H1 (cell line): ENCODE results near the gene MRPS2. TPM values are rescaled to one million over a fixed set of nuclear protein-coding genes. Genes with fewer than 3 reads are reported as not detected.

Experiments
- CTCF ChIA-PET: fragments of 300-600 bp; sonication (Branson Sonifier 250); formaldehyde crosslinking; loops from one replicate; lab custom pipeline; 2021; ENCODE audit not compliant: partially characterized antibody; lab: Charles Lee
- POLR2A ChIA-PET: fragments of 300-600 bp; sonication (Branson Sonifier 250); formaldehyde crosslinking; loops from one replicate; lab custom pipeline; 2021; ENCODE audit warnings: inconsistent platforms; ENCODE audit not compliant: partially characterized antibody; lab: Charles Lee
- DNase-seq, 2 experiments: peaks; one replicate each; pipeline versions ENCODE4 v3.0.0 to v3.0.0-alpha.2; 2010 to 2022; ENCODE audit warnings: low spot score in 2 of 2, low read depth in 1 of 2, mixed read lengths in 1 of 2
- FAIRE-seq: peaks from 2 replicates; lab custom pipeline; 2011; peaks lifted over from hg19 to GRCh38; lab: Jason Lieb, UNC
- H2AFZ ChIP-seq: 2 replicates; pipeline ENCODE4 v1.8.1; 2012; ENCODE audit warnings: low read length, inconsistent platforms
- H2AK5ac ChIP-seq: 2 replicates; pipeline ENCODE4 v1.6.1; 2013; ENCODE audit warnings: low read depth, low read length
- H2BK120ac ChIP-seq: replicated peaks from 2 replicates; pipeline ENCODE3; 2013; ENCODE audit warnings: low read depth, low read length, inconsistent platforms
- H2BK12ac ChIP-seq: 2 replicates; pipeline ENCODE4 v1.6.1; 2013; ENCODE audit warnings: low read depth, low read length
- H2BK15ac ChIP-seq: 2 replicates; pipeline ENCODE4 v1.6.1; 2013; ENCODE audit warnings: low read length
- H2BK20ac ChIP-seq: 2 replicates; pipeline ENCODE4 v1.6.1; 2013; ENCODE audit warnings: low read length
- H2BK5ac ChIP-seq: 2 replicates; pipeline ENCODE4 v1.6.1; 2013; ENCODE audit warnings: low read depth, low read length
- H3K14ac ChIP-seq: 2 replicates; pipeline ENCODE4 v1.6.1; 2013; ENCODE audit warnings: inconsistent platforms; ENCODE audit not compliant: insufficient read length
- H3K18ac ChIP-seq: 2 replicates; pipeline ENCODE4 v1.6.1; 2013; ENCODE audit warnings: low read length; ENCODE audit errors: extremely low read depth
- H3K23ac ChIP-seq: 2 replicates; pipeline ENCODE4 v1.6.1; 2013; ENCODE audit warnings: inconsistent platforms; ENCODE audit not compliant: insufficient read length
- H3K23me2 ChIP-seq: 2 replicates; pipeline ENCODE4 v1.6.1; 2013; ENCODE audit warnings: low read depth, low read length
- H3K27ac ChIP-seq: 2 replicates; pipeline ENCODE4 v1.6.1; 2011; ENCODE audit warnings: low read depth, low read length, inconsistent platforms
- H3K27me3 ChIP-seq, 4 experiments: replicated peaks in 1 of 4; 1 replicate in 1 of 4; 2 replicates in 3 of 4; pipeline versions ENCODE4 v1.6.1 to v1.8.1; 2011 to 2013; ENCODE audit warnings: low read length in 3 of 4, mild to moderate bottlenecking in 3 of 4, inconsistent platforms in 2 of 4, mixed read lengths in 2 of 4, moderate library complexity in 1 of 4; ENCODE audit not compliant: control insufficient read depth in 3 of 4, insufficient read depth in 3 of 4; ENCODE audit errors: extremely low read depth in 1 of 4
- H3K36me3 ChIP-seq, 4 experiments: 2 replicates each; pipeline versions ENCODE4 v1.6.1 to v1.8.1; 2011 to 2013; ENCODE audit warnings: mild to moderate bottlenecking in 4 of 4, low read length in 3 of 4, moderate library complexity in 2 of 4, control low read depth in 1 of 4, inconsistent platforms in 1 of 4; ENCODE audit not compliant: insufficient read depth in 4 of 4, control insufficient read depth in 2 of 4
- H3K4ac ChIP-seq: replicated peaks from 2 replicates; pipeline ENCODE3; 2013; ENCODE audit warnings: low read length, low read depth, mixed read lengths, inconsistent platforms; ENCODE audit not compliant: insufficient read length
- H3K4me1 ChIP-seq, 4 experiments: replicated peaks in 1 of 4; 1 replicate in 1 of 4; 2 replicates in 3 of 4; pipeline versions ENCODE4 v1.6.1 to v1.8.1; 2011 to 2013; ENCODE audit warnings: low read length in 3 of 4, inconsistent platforms in 2 of 4, mixed read lengths in 1 of 4; ENCODE audit not compliant: insufficient read depth in 4 of 4, control insufficient read depth in 3 of 4
- H3K4me2 ChIP-seq, 2 experiments: 2 replicates each; pipeline versions ENCODE4 v1.6.1 to v1.8.1; 2011 to 2013; ENCODE audit warnings: low read depth in 2 of 2, low read length in 2 of 2, control low read depth in 1 of 2, inconsistent platforms in 1 of 2, mild to moderate bottlenecking in 1 of 2; ENCODE audit not compliant: insufficient read depth in 1 of 2
- H3K4me3 ChIP-seq, 4 experiments: fragments of 200-600, 300-600 bp in 1 of 4; sonication (generic), shearing (Covaris generic), sonication (Bioruptor Twin) in 1 of 4; 2 replicates each; pipeline versions ENCODE4 v1.5.1 to v1.8.1; 2011 to 2016; ENCODE audit warnings: low read length in 4 of 4, low read depth in 3 of 4, control low read depth in 2 of 4, inconsistent platforms in 2 of 4, mild to moderate bottlenecking in 2 of 4, mixed read lengths in 1 of 4, moderate library complexity in 1 of 4; ENCODE audit not compliant: insufficient read depth in 2 of 4; ENCODE audit errors: extremely low read depth in 1 of 4
- H3K56ac ChIP-seq: replicated peaks from 2 replicates; pipeline ENCODE3; 2013; ENCODE audit warnings: low read depth, mild to moderate bottlenecking, mixed read lengths, low read length, inconsistent platforms; ENCODE audit not compliant: insufficient read length
- H3K79me1 ChIP-seq: 2 replicates; pipeline ENCODE4 v1.6.1; 2013; ENCODE audit warnings: low read depth, low read length, control low read depth
- H3K79me2 ChIP-seq, 2 experiments: 2 replicates each; pipeline versions ENCODE4 v1.6.1 to v1.8.1; 2012 to 2013; ENCODE audit warnings: low read length in 2 of 2, mild to moderate bottlenecking in 2 of 2, inconsistent platforms in 1 of 2; ENCODE audit not compliant: insufficient read depth in 2 of 2, control insufficient read depth in 1 of 2
- H3K9ac ChIP-seq, 4 experiments: replicated peaks in 1 of 4; 1 replicate in 1 of 4; 2 replicates in 3 of 4; pipeline versions ENCODE4 v1.6.1 to v1.8.1; 2011 to 2013; ENCODE audit warnings: low read depth in 3 of 4, low read length in 3 of 4, control low read depth in 2 of 4, mild to moderate bottlenecking in 2 of 4, moderate library complexity in 2 of 4, inconsistent platforms in 1 of 4; ENCODE audit errors: extremely low read depth in 1 of 4
- H3K9me3 ChIP-seq, 2 experiments: 2 replicates each; pipeline versions ENCODE4 v1.6.1 to v1.8.1; 2012 to 2013; ENCODE audit warnings: mild to moderate bottlenecking in 2 of 2, moderate library complexity in 2 of 2, control low read depth in 1 of 2, inconsistent platforms in 1 of 2, low read depth in 1 of 2, low read length in 1 of 2, mixed read lengths in 1 of 2; ENCODE audit not compliant: insufficient read depth in 2 of 2
- H4K20me1 ChIP-seq, 2 experiments: replicated peaks in 1 of 2; 2 replicates each; pipeline versions ENCODE3 to v1.8.1; 2011 to 2013; ENCODE audit warnings: inconsistent platforms in 2 of 2, low read length in 2 of 2, mild to moderate bottlenecking in 1 of 2; ENCODE audit not compliant: insufficient read depth in 2 of 2, control insufficient read depth in 1 of 2
- H4K5ac ChIP-seq: 2 replicates; pipeline ENCODE4 v1.6.1; 2013; ENCODE audit warnings: low read length, low read depth, mixed read lengths, inconsistent platforms; ENCODE audit not compliant: insufficient read length
- H4K8ac ChIP-seq: 2 replicates; pipeline ENCODE4 v1.8.0; 2013; ENCODE audit warnings: mild to moderate bottlenecking, moderate library complexity, low read length, inconsistent platforms; ENCODE audit not compliant: insufficient read depth; ENCODE audit errors: extremely low read depth
- H4K91ac ChIP-seq: replicated peaks from 2 replicates; pipeline ENCODE3; 2013; ENCODE audit warnings: low read length, mixed read lengths, inconsistent platforms; ENCODE audit not compliant: insufficient read length
- BACH1 ChIP-seq: IDR thresholded peaks from 2 replicates; pipeline ENCODE4 v1.6.1; 2012; ENCODE audit warnings: low read length, improper control_type of control experiment
- EGR1 ChIP-seq: IDR thresholded peaks from 2 replicates; pipeline ENCODE4 v1.6.1; 2011; ENCODE audit warnings: low read depth, low read length, borderline replicate concordance
- KDM5A ChIP-seq: fragments of 200-600 bp; IDR thresholded peaks from 2 replicates; pipeline ENCODE4 v1.7.1; 2012; ENCODE audit warnings: mild to moderate bottlenecking, low read length, inconsistent platforms, mixed read lengths
- MAX ChIP-seq: IDR thresholded peaks from 2 replicates; pipeline ENCODE4 v1.6.1; 2012; ENCODE audit warnings: inconsistent platforms
- RAD21 ChIP-seq, 2 experiments: IDR thresholded peaks in 1 of 2; conservative IDR thresholded peaks in 1 of 2; 2 replicates each; pipeline ENCODE4 v1.6.1; 2011; ENCODE audit warnings: low read depth in 2 of 2, low read length in 2 of 2, improper control_type of control experiment in 1 of 2, inconsistent platforms in 1 of 2, mild to moderate bottlenecking in 1 of 2, moderate library complexity in 1 of 2
- RBBP5 ChIP-seq: IDR thresholded peaks from 2 replicates; pipeline ENCODE4 v1.7.1; 2012; ENCODE audit warnings: low read depth, mild to moderate bottlenecking, inconsistent platforms, low read length, moderate library complexity, borderline replicate concordance
- TEAD4 ChIP-seq: IDR thresholded peaks from 2 replicates; pipeline ENCODE4 v1.6.1; 2012; ENCODE audit warnings: low read depth, low read length, inconsistent platforms, mixed read lengths
- WGBS, 2 experiments: shearing (Covaris generic) in 1 of 2; methylation state at CpG; one replicate each; pipeline versions ENCODE4 v1.1.6 to v1.1.7; 2013 to 2015; ENCODE audit warnings: low lambda C conversion rate in 2 of 2, mixed read lengths in 2 of 2, inconsistent platforms in 1 of 2, low coverage in 1 of 2, missing lambda C conversion rate in 1 of 2; ENCODE audit not compliant: insufficient replicate concordance in 2 of 2, insufficient coverage in 1 of 2, insufficient read length in 1 of 2; ENCODE audit errors: extremely low coverage in 1 of 2, missing lambda C conversion rate in 1 of 2; 5-methylcytosine and 5-hydroxymethylcytosine counted together
- long read RNA-seq, 2 experiments: library from RNA in 1 of 2; library from capped mRNA in 1 of 2; stranded (forward); transcript quantifications; one replicate each; pipeline ENCODE4 v2.0.0, GENCODE V29; 2021; ENCODE audit warnings: inconsistent platforms in 1 of 2
- polyA minus RNA-seq, 3 experiments: library from RNA; depleted of rRNA, polyadenylated mRNA; stranded (reverse); fragments of >200 nt; gene quantifications; 1 replicate in 2 of 3; 2 replicates in 1 of 3; pipeline ENCODE4 v1.2.3, GENCODE V29; 2011
- polyA plus RNA-seq, 7 experiments: library from polyadenylated mRNA; depleted of rRNA in 3 of 7; stranded (reverse) in 5 of 7; unstranded in 2 of 7; fragments of >200 nt in 5 of 7; fragments of 200-250 nt in 2 of 7; gene quantifications; 1 replicate in 5 of 7; 2 replicates in 1 of 7; 4 replicates in 1 of 7; pipeline versions ENCODE4 v1.2.1 to v1.2.3, GENCODE V29; 2011 to 2013; ENCODE audit warnings: missing spikeins in 2 of 7, mixed read lengths in 2 of 7
- total RNA-seq: library from RNA; stranded (reverse); fragmentation: NEBNext Ultra II Directional; extraction: Animal tissue kit (Norgen Biotek cat#: 25700); gene quantifications from 2 replicates; pipeline ENCODE4 v1.2.1, GENCODE V29; 2021

MRPS2 gene
- total RNA-seq = 78.6 and 78.8 TPM in 2 replicates
- 476 and 530 TPM in 2 replicates for polyA plus RNA-seq (2011; rRNA removed)
- 259 TPM for polyA plus RNA-seq (2011; cell fraction: cytosol; rRNA removed)
- polyA plus RNA-seq (2011; cell fraction: nucleus; rRNA removed) = 320 TPM
- polyA plus RNA-seq (2012, experiment 1 of 2) = 55.2 to 114 TPM (median 111 TPM) in 4 replicates
- 122 TPM for polyA plus RNA-seq (2012, experiment 2 of 2)
- polyA plus RNA-seq (2013, experiment 1 of 2) = 112 TPM
- 119 TPM for polyA plus RNA-seq (2013, experiment 2 of 2)
- polyA minus RNA-seq (2011; rRNA and poly(A)+ RNA removed) = 161 and 164 TPM in 2 replicates
- 116 TPM for polyA minus RNA-seq (2011; cell fraction: cytosol; rRNA and poly(A)+ RNA removed)
- polyA minus RNA-seq (2011; cell fraction: nucleus; rRNA and poly(A)+ RNA removed) = 86.0 TPM
- long read RNA-seq, experiment 1, transcript MRPS2-203 (3 exons, 810 nt) = minor isoform, 19 of 99 reads
- long read RNA-seq, experiment 1, transcript MRPS2-201 (4 exons, 1,510 nt) = major isoform, 48 of 99 reads
- long read RNA-seq, experiment 1, partial matches to known transcripts = 29 of 99 reads
- long read RNA-seq, experiment 1, other reads (novel, unspliced or antisense) = 0 of 99 reads
- long read RNA-seq, experiment 2, partial matches to known transcripts = 1 of 1 reads
- long read RNA-seq, experiment 2, other reads (novel, unspliced or antisense) = 0 of 1 reads

DNA sequence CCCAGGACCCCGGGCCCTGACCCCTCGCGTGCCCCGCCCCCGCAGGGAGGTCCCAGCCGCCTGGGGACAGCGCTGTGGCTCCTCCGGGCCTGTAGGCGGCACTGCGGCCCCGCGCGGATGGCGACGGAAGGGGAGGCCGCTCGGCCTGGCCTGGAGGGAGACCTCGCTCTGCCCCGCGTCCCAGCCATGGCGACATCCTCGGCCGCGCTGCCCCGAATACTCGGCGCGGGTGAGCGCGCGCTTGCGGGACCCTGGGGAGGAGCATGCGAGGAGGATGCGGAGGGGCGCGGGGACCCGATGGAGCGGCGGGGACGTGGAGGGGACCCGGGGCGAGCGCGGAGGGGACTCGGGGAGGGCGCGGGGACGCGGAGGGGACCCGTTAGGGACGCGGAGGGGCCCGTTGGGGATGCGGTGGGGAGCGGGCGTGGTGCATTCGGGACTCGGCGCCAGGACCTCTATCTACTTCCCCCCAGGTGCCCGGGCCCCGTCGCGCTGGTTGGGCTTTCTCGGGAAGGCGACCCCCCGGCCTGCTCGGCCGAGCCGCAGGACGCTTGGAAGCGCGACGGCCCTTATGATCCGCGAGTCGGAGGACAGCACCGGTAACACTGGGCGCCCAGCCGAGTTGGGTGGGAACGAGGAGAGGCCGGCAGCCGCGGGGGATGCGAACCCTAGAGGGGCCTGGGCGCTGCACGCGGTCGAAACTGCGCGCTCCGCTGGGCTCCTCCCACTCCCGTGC is at the start of gene MRPS2:
MRPS2 (plus strand) TSS at position 158 of the 736 bp plus-strand sequence; CDS start at position 187, 29 bp downstream.
- Histone ChIP-seq H2AK5ac (no peak within 1 kb of the TSS), H3K56ac (peak within 1 kb of the TSS; percentile 56), H3K9ac (peak within 1 kb of the TSS in 3 of 4 experiments; percentile 62 to 86 (median 85); a peak in 5 of 7 replicates), H4K5ac (peak within 1 kb of the TSS; percentile 75), H3K4me1 (peaks cover 0 to 15% (median 12%) of the 10 kb centered on the region in 4 experiments; a peak in 6 of 7 replicates), H3K79me1 (0 out of 2 replicates have a peak, but pooled peaks cover 3% of the 10 kb centered on the region), H2BK15ac (no peak within 1 kb of the TSS), H3K23me2 (peaks cover 8% of the 10 kb centered on the region; the same call in 1 of the 2 replicates), H3K18ac (peak within 1 kb of the TSS; percentile 60), H3K27me3 (no peaks in the 10 kb centered on the region; a peak in 1 of 7 replicates), H2BK5ac (peak within 1 kb of the TSS; percentile 32; the same call in 1 of the 2 replicates), H3K79me2 (peaks cover 0 to 16% of the 10 kb centered on the region in 2 experiments; a peak in 2 of 4 replicates), H2BK20ac (no peak within 1 kb of the TSS), H4K91ac (peak within 1 kb of the TSS; percentile 84), H3K4me2 (peak within 1 kb of the TSS; percentile 68 to 87), H4K20me1 (peaks cover 15 to 18% of the 10 kb centered on the region in 2 experiments), H2AFZ (peak within 1 kb of the TSS; percentile 46; the same call in 1 of the 2 replicates), H3K23ac (no peak within 1 kb of the TSS), H3K27ac (peak within 1 kb of the TSS; percentile 60; the same call in 1 of the 2 replicates), H2BK12ac (no peak within 1 kb of the TSS), H3K14ac (no peak within 1 kb of the TSS), H3K36me3 (peaks cover 8 to 30% (median 20%) of the 10 kb centered on the region in 4 experiments; a peak in 7 of 8 replicates), H3K4ac (peak within 1 kb of the TSS; percentile 89), H2BK120ac (no peak within 1 kb of the TSS), H4K8ac (peak within 1 kb of the TSS; percentile 89), H3K9me3 (no peaks in the 10 kb centered on the region), H3K4me3 (peak within 1 kb of the TSS; percentile 61 to 86 (median 81))
- ChIA-PET CTCF (interaction anchor here (1.1 to 2.1 kb wide), 2 partner anchors 11 to 26 kb away, joined by 3 to 11 read pairs; no protein-coding TSS in a partner anchor), POLR2A (interaction anchor here (2.8 kb wide), 1 partner anchor 20 kb away, joined by 17 read pairs; no protein-coding TSS in a partner anchor)
- WGBS, 2 experiments = 2% methylated on average over 25 of the region's 92 CpGs; no CpG with 5 or more reads in 1 of the 2 experiments
- FAIRE-seq (no peak), DNase-seq (peak; percentile 62 to 96)
- TF ChIP-seq EGR1 (peak; percentile 94), TEAD4 (peak; percentile 12; the same call in 1 of the 2 replicates), KDM5A (no peak; the same call in 1 of the 2 replicates), RBBP5 (0 out of 2 replicates have a peak, but pooled peaks have one; percentile 47), BACH1 (peak; percentile 91), MAX (peak; percentile 83), RAD21 (IDR thresholded peaks at IDR 0.05 in 1 of 2, conservative IDR thresholded peaks at IDR 0.05 in 1 of 2; ENCODE audit: low read depth in 2 of 2, low read length in 2 of 2) (peak; percentile 30 to 51; a peak in 3 of 4 replicates)
